ENCODE data around the gene DSCAML1.

DNA sequence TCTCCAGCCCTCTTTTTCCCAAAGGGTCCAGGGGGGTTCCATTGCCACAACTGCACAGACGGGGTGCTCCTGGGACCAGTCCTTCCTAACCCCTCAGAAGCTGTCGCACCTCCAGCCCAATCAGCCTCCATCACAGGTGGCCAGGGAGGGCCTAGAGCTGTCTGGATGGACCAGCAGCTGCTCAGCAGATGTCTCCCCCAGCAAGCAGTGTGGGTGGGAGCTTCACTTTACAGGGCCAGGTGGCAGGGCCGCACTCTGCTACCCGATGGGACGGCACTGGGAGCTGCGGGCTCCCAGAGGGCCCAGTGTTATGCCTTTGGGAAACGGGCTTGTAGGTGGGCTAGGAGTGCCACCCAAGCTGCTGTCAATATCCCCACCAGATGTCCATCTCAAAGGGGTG lies 120.5 kb downstream of the DSCAML1 start:
- TF ChIP-seq, protein P1, sequence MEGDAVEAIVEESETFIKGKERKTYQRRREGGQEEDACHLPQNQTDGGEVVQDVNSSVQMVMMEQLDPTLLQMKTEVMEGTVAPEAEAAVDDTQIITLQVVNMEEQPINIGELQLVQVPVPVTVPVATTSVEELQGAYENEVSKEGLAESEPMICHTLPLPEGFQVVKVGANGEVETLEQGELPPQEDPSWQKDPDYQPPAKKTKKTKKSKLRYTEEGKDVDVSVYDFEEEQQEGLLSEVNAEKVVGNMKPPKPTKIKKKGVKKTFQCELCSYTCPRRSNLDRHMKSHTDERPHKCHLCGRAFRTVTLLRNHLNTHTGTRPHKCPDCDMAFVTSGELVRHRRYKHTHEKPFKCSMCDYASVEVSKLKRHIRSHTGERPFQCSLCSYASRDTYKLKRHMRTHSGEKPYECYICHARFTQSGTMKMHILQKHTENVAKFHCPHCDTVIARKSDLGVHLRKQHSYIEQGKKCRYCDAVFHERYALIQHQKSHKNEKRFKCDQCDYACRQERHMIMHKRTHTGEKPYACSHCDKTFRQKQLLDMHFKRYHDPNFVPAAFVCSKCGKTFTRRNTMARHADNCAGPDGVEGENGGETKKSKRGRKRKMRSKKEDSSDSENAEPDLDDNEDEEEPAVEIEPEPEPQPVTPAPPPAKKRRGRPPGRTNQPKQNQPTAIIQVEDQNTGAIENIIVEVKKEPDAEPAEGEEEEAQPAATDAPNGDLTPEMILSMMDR (IDR thresholded peaks at IDR 0.05; ENCODE audit: low read depth, low read length), result no peak
- TF ChIP-seq EZH2phosphoT487 (IDR thresholded peaks at IDR 0.05; ENCODE audit: low read depth), result no peak
